DND-41 (cell line): ENCODE measurements around the gene ARL5A.

Source experiments
- ATAC-seq: fragments of 200-7000 bp; cut with Tn5 transposase; 3 replicates; pipeline ENCODE4 v1.9.1; 2021; ENCODE audit warnings: low read depth; ENCODE audit not compliant: insufficient read depth
- DNase-seq: peaks from one replicate; pipeline ENCODE4 v3.0.0-alpha.2; 2020
- H2AFZ ChIP-seq: 2 replicates; pipeline ENCODE4 v1.6.0; 2012; ENCODE audit warnings: low read depth, low read length
- H3K27ac ChIP-seq: 2 replicates; pipeline ENCODE4 v1.5.1; 2012; ENCODE audit warnings: low read length, inconsistent platforms
- H3K27me3 ChIP-seq: fragments of 200-600 bp; sonication (generic); 2 replicates; pipeline ENCODE4 v1.6.0; 2012; ENCODE audit warnings: low read length, mild to moderate bottlenecking, inconsistent platforms; ENCODE audit not compliant: insufficient read depth, poor library complexity
- H3K36me3 ChIP-seq: 2 replicates; pipeline ENCODE4 v1.5.1; 2012; ENCODE audit warnings: low read length, inconsistent platforms; ENCODE audit not compliant: insufficient read depth
- H3K4me1 ChIP-seq: 2 replicates; pipeline ENCODE4 v1.5.1; 2012; ENCODE audit warnings: mild to moderate bottlenecking, low read length; ENCODE audit not compliant: insufficient read depth
- H3K4me2 ChIP-seq: 2 replicates; pipeline ENCODE4 v1.6.0; 2012; ENCODE audit warnings: mild to moderate bottlenecking, moderate library complexity, low read length, inconsistent platforms; ENCODE audit not compliant: insufficient read depth
- H3K4me3 ChIP-seq, 2 experiments: fragments of 200-600 bp in 1 of 2; shearing (Covaris generic) in 1 of 2; 2 replicates each; pipeline ENCODE4 v1.5.1; 2012 to 2016; ENCODE audit warnings: inconsistent platforms in 2 of 2, low read length in 2 of 2, mild to moderate bottlenecking in 2 of 2, low read depth in 1 of 2, moderate library complexity in 1 of 2
- H3K79me2 ChIP-seq: 2 replicates; pipeline ENCODE4 v1.6.0; 2012; ENCODE audit warnings: low read length, inconsistent platforms; ENCODE audit not compliant: insufficient read depth
- H3K9ac ChIP-seq: 2 replicates; pipeline ENCODE4 v1.6.0; 2012; ENCODE audit warnings: low read depth, mild to moderate bottlenecking, inconsistent platforms, low read length, moderate library complexity
- H3K9me3 ChIP-seq: 2 replicates; pipeline ENCODE4 v1.5.1; 2012; ENCODE audit warnings: low read length, moderate library complexity, mild to moderate bottlenecking, inconsistent platforms; ENCODE audit not compliant: insufficient read depth, severe bottlenecking
- H4K20me1 ChIP-seq: 2 replicates; pipeline ENCODE4 v1.6.0; 2012; ENCODE audit warnings: low read length; ENCODE audit not compliant: insufficient read depth
- EZH2 ChIP-seq: IDR thresholded peaks from 3 replicates; pipeline ENCODE4 v1.6.1; 2012; ENCODE audit warnings: borderline replicate concordance, low read depth, mild to moderate bottlenecking, moderate library complexity, low read length, inconsistent platforms; ENCODE audit not compliant: severe bottlenecking
- TF ChIP-seq, protein P1 (sequence below): IDR thresholded peaks from 2 replicates; pipeline ENCODE4 v1.5.1; 2012; ENCODE audit warnings: borderline replicate concordance, low read length, moderate library complexity, mild to moderate bottlenecking; ENCODE audit not compliant: poor library complexity, severe bottlenecking; ENCODE audit errors: extremely low read depth

The ARL5A gene

DNA sequence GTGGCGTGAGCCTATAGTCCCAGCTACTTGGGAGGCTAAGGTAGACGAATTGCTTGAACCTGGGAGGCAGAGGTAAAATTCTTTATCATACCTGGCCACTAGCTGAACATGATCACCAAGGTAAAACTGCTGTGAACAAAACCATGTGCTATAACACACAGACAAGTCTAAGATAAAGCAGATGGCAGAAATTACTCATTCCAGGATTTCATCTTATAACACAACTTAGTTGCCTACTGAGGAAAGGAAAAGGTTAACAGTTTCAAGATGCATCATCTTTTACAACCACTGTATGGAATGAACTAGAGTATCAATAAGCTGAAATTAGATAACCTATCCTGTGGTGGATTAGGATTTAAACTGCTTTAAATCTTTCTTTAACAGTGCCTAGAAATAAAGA is 8.3 kb downstream of the ARL5A start:
- Histone ChIP-seq H3K27me3 (no peaks in the 10 kb centered on the region), H3K9ac (no peak overlapping the region), H3K79me2 (peaks cover 93% of the 10 kb centered on the region), H3K4me3 (no peak overlapping the region), H4K20me1 (peaks cover 32% of the 10 kb centered on the region; the same call in 1 of the 2 replicates), H3K27ac (no peak overlapping the region), H3K36me3 (peaks cover 21% of the 10 kb centered on the region), H2AFZ (no peak overlapping the region), H3K4me1 (peaks cover 6% of the 10 kb centered on the region; the same call in 1 of the 2 replicates), H3K9me3 (no peaks in the 10 kb centered on the region), H3K4me2 (no peak overlapping the region)
- DNase-seq (no peak), ATAC-seq (no peak)
- TF ChIP-seq, protein P1, sequence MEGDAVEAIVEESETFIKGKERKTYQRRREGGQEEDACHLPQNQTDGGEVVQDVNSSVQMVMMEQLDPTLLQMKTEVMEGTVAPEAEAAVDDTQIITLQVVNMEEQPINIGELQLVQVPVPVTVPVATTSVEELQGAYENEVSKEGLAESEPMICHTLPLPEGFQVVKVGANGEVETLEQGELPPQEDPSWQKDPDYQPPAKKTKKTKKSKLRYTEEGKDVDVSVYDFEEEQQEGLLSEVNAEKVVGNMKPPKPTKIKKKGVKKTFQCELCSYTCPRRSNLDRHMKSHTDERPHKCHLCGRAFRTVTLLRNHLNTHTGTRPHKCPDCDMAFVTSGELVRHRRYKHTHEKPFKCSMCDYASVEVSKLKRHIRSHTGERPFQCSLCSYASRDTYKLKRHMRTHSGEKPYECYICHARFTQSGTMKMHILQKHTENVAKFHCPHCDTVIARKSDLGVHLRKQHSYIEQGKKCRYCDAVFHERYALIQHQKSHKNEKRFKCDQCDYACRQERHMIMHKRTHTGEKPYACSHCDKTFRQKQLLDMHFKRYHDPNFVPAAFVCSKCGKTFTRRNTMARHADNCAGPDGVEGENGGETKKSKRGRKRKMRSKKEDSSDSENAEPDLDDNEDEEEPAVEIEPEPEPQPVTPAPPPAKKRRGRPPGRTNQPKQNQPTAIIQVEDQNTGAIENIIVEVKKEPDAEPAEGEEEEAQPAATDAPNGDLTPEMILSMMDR: no peak
- no peak for TF ChIP-seq EZH2

DNA sequence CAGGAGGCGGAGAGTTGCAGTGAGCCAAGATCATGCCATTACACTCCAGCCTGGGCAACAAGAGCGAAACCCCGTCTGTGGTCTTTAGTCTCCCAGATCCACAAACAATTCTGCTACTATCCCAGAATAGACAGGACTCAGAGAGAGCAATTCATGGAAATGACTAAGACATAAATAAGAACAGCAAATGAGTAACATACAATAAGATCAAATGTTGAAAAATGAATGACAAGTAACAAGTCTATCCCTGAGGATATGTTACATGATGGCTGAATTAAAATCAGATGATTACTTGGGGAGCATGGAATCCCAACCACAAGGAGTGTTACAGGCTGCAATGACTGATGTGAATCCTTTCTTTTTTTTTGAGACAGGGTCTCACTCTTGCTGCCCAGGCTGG is 10.3 kb downstream of the ARL5A start:
- H3K4me1 ChIP-seq: no peaks in the 10 kb centered on the region
- no peak for ATAC-seq
- H3K9me3 ChIP-seq: no peaks in the 10 kb centered on the region
- H4K20me1 ChIP-seq: peaks cover 20% of the 10 kb centered on the region; the same call in 1 of the 2 replicates
- H2AFZ ChIP-seq: no peak overlapping the region
- peaks cover 39% of the 10 kb centered on the region for H3K36me3 ChIP-seq
- TF ChIP-seq EZH2: no peak
- TF ChIP-seq, protein P1: no peak
- peaks cover 75% of the 10 kb centered on the region for H3K79me2 ChIP-seq
- no peak for DNase-seq
- no peak overlapping the region for H3K4me2 ChIP-seq
- no peaks in the 10 kb centered on the region for H3K27me3 ChIP-seq
- H3K27ac ChIP-seq: no peak overlapping the region
- H3K9ac ChIP-seq: no peak overlapping the region
- no peak overlapping the region for H3K4me3 ChIP-seq

DNA sequence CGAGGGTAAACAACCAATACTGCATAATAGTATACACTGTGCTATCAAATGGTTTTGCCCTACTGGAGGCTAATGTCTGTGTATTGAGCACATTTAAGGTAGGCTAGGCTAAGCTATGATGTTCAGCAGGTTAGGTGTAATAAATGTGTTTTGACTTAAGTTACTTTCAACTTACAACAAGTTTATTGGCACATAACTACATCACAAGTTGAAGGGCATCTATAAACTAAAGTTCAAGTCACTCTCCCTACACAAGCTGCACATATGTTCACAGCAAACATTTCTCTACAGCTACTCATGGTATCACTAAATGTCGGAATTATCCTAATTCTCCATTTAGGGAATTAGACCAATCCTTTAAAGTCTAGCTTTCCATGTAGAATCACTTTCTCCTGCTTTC is 11.4 kb downstream of the ARL5A start:
- Histone ChIP-seq H3K9ac (no peak overlapping the region), H3K36me3 (peaks cover 49% of the 10 kb centered on the region), H3K4me3 (no peak overlapping the region), H4K20me1 (peaks cover 17% of the 10 kb centered on the region; the same call in 1 of the 2 replicates), H3K4me1 (no peaks in the 10 kb centered on the region), H3K4me2 (no peak overlapping the region), H3K9me3 (no peaks in the 10 kb centered on the region), H3K27me3 (no peaks in the 10 kb centered on the region), H3K27ac (no peak overlapping the region), H2AFZ (no peak overlapping the region), H3K79me2 (peaks cover 65% of the 10 kb centered on the region)
- TF ChIP-seq, protein P1: no peak
- TF ChIP-seq EZH2: no peak
- ATAC-seq (no peak), DNase-seq (no peak)
